Epithelial cell of esophagus (primary cell): ENCODE results near the gene BBS7.
A peak's percentile ranks its signal among the peaks of the same experiment; 100 is the strongest.

Source experiments
- DNase-seq: peaks from one replicate; pipeline ENCODE4 v3.0.0; 2010; ENCODE audit warnings: low read depth
- H3K4me3 ChIP-seq: 2 replicates; pipeline ENCODE4 v1.5.1; 2011; ENCODE audit warnings: mild to moderate bottlenecking, low read length, control low read depth
- CTCF ChIP-seq: IDR thresholded peaks from 2 replicates; pipeline ENCODE4 v1.5.1; 2011; ENCODE audit warnings: low read depth, mild to moderate bottlenecking, low read length, control low read depth, inconsistent platforms; ENCODE audit not compliant: insufficient read depth; ENCODE audit errors: missing control alignments

Gene BBS7

GRCh38 chr4:121829511-121829910 is 40.8 kb downstream of the BBS7 start:
- TF ChIP-seq CTCF, result no peak
- no peak overlapping the region for H3K4me3 ChIP-seq
- no peak for DNase-seq

GRCh38 chr4:121827853-121828252 is 42.4 kb downstream of the BBS7 start:
- TF ChIP-seq CTCF, result no peak
- peak; percentile 72 for DNase-seq
- H3K4me3 ChIP-seq, result no peak overlapping the region

GRCh38 chr4:121824950-121825349 is 45.3 kb downstream of the BBS7 start:
- DNase-seq, result no peak
- TF ChIP-seq CTCF, result no peak
- H3K4me3 ChIP-seq, result no peak overlapping the region

- no peak for TF ChIP-seq CTCF
- peak overlapping the region; percentile 80 for H3K4me3 ChIP-seq
- no peak for DNase-seq
Measured at GRCh38 chr4:121824171-121824527, 46.1 kb downstream of the BBS7 start.

- H3K4me3 ChIP-seq, result peak within 1 kb of the TSS; percentile 80
- DNase-seq, result peak; percentile 98
- no peak for TF ChIP-seq CTCF
Measured at GRCh38 chr4:121823505-121824170, 46.6 kb downstream of the BBS7 start, which contains the start of gene CCNA2. CCNA2 (minus strand) TSS chr4:121823883; CDS start chr4:121823628, 255 bp downstream.

GRCh38 chr4:121822796-121823504 is 47.3 kb downstream of the BBS7 start:
- peak; percentile 4 for DNase-seq
- H3K4me3 ChIP-seq, result peak overlapping the region; percentile 80
- TF ChIP-seq CTCF, result no peak
